Sigmoid colon (tissue), 7 donors: Measurements from ENCODE around the gene ARHGAP45. TPM values are rescaled to one million over a fixed set of nuclear protein-coding genes. Genes with fewer than 3 reads are reported as not detected.
A peak's percentile ranks its signal among the peaks of the same experiment; 100 is the strongest.

Experiments
- DNase-seq: peaks from one replicate; pipeline ENCODE4 v3.0.0-alpha.2; 2019
- H3K27ac ChIP-seq, 4 donors: fragments of 200-600 bp; sonication (generic); one replicate each; pipeline ENCODE4 v1.5.1; 2016 to 2019; ENCODE audit warnings: mild to moderate bottlenecking in 1 of 4
- H3K27me3 ChIP-seq, 3 donors: fragments of 200-600 bp; sonication (generic); one replicate each; pipeline ENCODE4 v1.5.1; 2019; ENCODE audit warnings: mild to moderate bottlenecking in 1 of 3
- H3K36me3 ChIP-seq, 4 donors: fragments of 200-600 bp; sonication (generic); one replicate each; pipeline ENCODE4 v1.5.1; 2016 to 2019
- H3K4me1 ChIP-seq, 4 donors: fragments of 200-600 bp; sonication (generic); one replicate each; pipeline ENCODE4 v1.5.1; 2017 to 2019
- H3K4me3 ChIP-seq, 4 donors: fragments of 200-600 bp; sonication (generic); one replicate each; pipeline ENCODE4 v1.5.1; 2017 to 2019; ENCODE audit warnings: mild to moderate bottlenecking in 2 of 4, moderate library complexity in 1 of 4
- H3K9me3 ChIP-seq, 4 donors: fragments of 200-600 bp in 3 of 4; sonication (generic) in 3 of 4; one replicate each; pipeline versions ENCODE4 v1.5.1 to v1.6.1; 2013 to 2019
- CTCF ChIP-seq, 4 experiments: fragments of 450-650 bp in 3 of 4; fragments of 200-600 bp in 1 of 4; IDR thresholded peaks; one replicate each; pipeline ENCODE4 v1.5.1; 2016 to 2019; ENCODE audit warnings: antibody characterized with exemption in 4 of 4, mild to moderate bottlenecking in 3 of 4, moderate library complexity in 2 of 4
- EP300 ChIP-seq, 4 donors: sonication (generic); formaldehyde crosslinking; IDR thresholded peaks; one replicate each; pipeline ENCODE4 v1.6.1; 2017; ENCODE audit warnings: antibody characterized with exemption in 4 of 4
- POLR2A ChIP-seq, 2 donors: fragments of 450-650 bp; IDR thresholded peaks; one replicate each; pipeline ENCODE4 v1.6.1; 2016; ENCODE audit warnings: antibody characterized with exemption in 2 of 2, mild to moderate bottlenecking in 2 of 2, moderate library complexity in 2 of 2
- POLR2AphosphoS5 ChIP-seq, 4 donors: sonication (generic); formaldehyde crosslinking; IDR thresholded peaks; one replicate each; pipeline ENCODE4 v1.6.1; 2017; ENCODE audit warnings: antibody characterized with exemption in 4 of 4
- WGBS, 2 donors: extraction: QIAGEN DNeasy Blood & Tissue Kit; methylation state at CpG; one replicate each; pipeline ENCODE4 v1.1.7; 2013; 5-methylcytosine and 5-hydroxymethylcytosine counted together
- intact Hi-C: fragments of 100-400 bp; cut with DNase I; formaldehyde crosslinking; loops from one replicate; pipeline ENCODE4 v1.15.1; 2023
- polyA plus RNA-seq, 3 donors: library from polyadenylated mRNA; stranded (reverse); fragments of 200-250 nt; gene quantifications; one replicate each; pipeline ENCODE4 v1.2.3, GENCODE V29; 2013
- total RNA-seq, 4 donors: library from RNA; depleted of rRNA; stranded (reverse); fragments of >200 nt; gene quantifications; one replicate each; pipeline ENCODE4 v1.1.0, GENCODE V29; 2016
- donor health status: healthy with polysubstance abuse.
- donor health status: Bipolar disorder and iron deficiency.
- donor health status: healthy.

The ARHGAP45 gene
- total and polyA plus RNA-seq, 7 donors, result 12.8 to 103 (median 21.6) TPM

DNA sequence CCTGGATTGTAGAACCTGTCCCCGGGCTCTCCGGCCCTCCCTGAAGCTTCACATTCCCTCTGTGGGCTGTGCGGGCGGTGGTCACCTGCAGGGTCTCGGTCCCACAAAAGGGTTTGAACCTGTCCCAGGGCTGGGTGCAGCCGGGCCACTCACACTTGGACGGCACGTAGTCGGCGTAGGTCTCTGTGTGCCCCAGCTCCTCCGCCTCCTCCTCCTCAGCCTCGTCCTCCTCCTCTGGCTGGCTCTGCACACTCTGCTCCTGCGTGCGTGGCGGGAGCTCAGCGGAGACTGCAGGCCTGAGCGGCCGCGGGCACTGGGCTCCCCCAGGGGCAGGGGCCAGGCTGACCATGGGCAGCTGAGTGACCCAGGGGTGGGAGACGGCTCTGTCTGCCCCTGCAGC is 56.4 kb downstream of the ARHGAP45 start:
- Histone ChIP-seq H3K36me3 (peaks cover 45 to 97% (median 61%) of the 10 kb centered on the region in 4 donors), H3K9me3 (no peaks in the 10 kb centered on the region), H3K27me3 (no peaks in the 10 kb centered on the region), H3K27ac (peak overlapping the region in 3 of 4 donors; percentile 9 to 43 (median 12)), H3K4me3 (no peak overlapping the region), H3K4me1 (peaks cover 0 to 22% (median 9%) of the 10 kb centered on the region in 4 donors)
- TF ChIP-seq POLR2AphosphoS5 (IDR thresholded peaks at IDR 0.05) (no peak), EP300 (IDR thresholded peaks at IDR 0.05) (no peak), POLR2A (IDR thresholded peaks at IDR 0.05) (no peak), CTCF (IDR thresholded peaks at IDR 0.05) (no peak)
- DNase-seq, result peak; percentile 67
- intact Hi-C loops, result no loop called here
- 96 to 97% methylated on average over 20 of the region's 20 CpGs for WGBS, 2 donors

DNA sequence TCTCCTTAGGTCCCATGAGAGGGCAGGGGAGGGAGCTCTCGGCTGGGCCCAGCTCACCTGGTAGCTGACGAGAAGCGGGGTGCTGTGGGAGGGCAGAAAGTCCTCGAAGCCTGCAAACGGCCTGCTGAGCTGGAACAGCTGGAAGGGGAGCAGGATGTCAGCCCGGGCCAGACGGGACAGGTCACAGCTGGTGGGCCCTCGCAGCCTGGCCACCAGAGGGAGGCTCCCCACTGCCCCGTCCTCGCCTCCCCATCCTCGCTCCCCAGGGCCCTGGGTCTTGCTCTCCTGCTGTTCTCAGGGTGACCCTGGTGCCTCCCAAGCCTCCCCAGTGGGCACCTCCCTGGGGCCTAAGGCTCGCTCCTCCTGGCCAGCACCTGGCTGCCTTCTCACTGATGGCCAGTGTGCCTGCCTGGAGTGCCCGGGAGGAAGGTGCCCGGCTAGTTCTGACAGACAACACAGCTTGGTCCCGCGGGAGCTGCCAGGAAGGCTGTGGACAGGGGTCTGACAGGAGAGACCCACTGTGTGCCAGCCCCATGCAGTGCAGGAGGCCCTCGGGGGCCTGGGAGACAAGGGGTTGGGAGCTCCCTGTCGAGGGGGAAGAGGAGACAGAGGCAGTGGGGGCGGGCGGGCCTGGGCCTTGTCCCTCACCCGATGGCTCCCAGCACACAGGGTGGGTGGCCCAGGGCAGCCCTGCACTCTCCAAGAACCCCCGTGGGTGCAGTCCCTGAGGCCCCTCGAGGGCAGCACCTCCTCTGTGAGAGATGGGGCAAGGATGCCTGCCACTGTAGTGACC is 57.1 kb downstream of the ARHGAP45 start:
- H3K27ac ChIP-seq, result peak overlapping the region in 3 of 4 donors; percentile 12 to 43 (median 12)
- H3K4me3 ChIP-seq, result no peak overlapping the region

DNA sequence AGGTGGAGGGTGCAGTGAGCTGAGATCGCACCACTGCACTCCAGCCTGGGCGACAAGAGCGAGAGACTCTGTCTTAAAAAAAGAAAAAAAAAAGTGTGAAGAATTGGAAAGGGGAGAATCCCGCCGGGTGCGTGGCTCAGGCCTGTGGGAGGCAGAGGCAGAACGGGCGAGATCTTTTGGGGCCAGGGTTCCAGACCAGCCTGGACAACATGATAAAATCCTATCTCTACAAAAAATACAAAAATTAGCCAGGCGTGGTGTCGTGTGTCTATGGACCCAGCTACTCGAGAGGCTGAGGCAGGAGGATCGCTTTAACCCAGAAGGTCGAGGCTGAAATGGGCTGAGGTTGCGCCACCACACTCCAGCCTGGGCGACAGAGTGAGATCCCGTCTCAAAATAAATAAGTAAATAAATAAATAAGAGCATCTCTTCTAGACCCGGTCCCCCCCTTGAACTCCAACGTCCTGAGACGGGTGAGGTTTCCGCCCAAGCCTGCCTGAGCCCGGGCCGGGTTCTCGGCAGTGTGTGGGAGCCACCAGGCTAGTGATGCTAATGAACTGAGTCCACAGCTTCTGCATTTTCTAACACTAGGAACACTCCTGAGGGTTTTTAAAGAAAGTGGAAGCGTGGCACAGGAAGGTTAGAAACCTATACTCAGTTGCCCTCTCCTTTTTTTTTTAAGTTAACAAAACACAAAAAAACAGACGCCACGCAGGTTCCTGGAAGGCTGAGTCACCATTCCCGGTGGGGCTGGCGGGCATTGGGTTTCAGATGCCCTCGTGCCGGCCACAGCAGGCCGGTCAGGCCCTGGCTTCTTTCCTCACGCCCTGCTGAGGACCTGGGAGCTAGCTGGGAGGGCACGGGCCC is 58.9 kb downstream of the ARHGAP45 start:
- TF ChIP-seq EP300 (IDR thresholded peaks at IDR 0.05) (no peak), POLR2AphosphoS5 (IDR thresholded peaks at IDR 0.05) (peak in 1 of 4 donors; percentile 16)
- Histone ChIP-seq H3K27ac (peak overlapping the region in 2 of 4 donors; percentile 6 to 11), H3K4me3 (no peak overlapping the region), H3K4me1 (peaks cover 0 to 41% (median 23%) of the 10 kb centered on the region in 4 donors), H3K9me3 (no peaks in the 10 kb centered on the region), H3K27me3 (no peaks in the 10 kb centered on the region), H3K36me3 (peaks cover 23 to 72% (median 51%) of the 10 kb centered on the region in 4 donors)
- 92 to 94% methylated on average over 33 of the region's 33 CpGs for WGBS, 2 donors
- intact Hi-C loops, result no loop called here
- DNase-seq, result no peak

More for the DNA sequence above, 57.1 kb downstream of the ARHGAP45 start:
- intact Hi-C loops, result no loop called here
- H3K36me3 ChIP-seq, result peaks cover 41 to 90% (median 57%) of the 10 kb centered on the region in 4 donors
- TF ChIP-seq POLR2A (IDR thresholded peaks at IDR 0.05) (no peak), POLR2AphosphoS5 (IDR thresholded peaks at IDR 0.05) (peak in 2 of 4 donors; percentile 36 to 50), CTCF (IDR thresholded peaks at IDR 0.05) (peak in 1 of 4 experiments; percentile 11), EP300 (IDR thresholded peaks at IDR 0.05) (no peak)
- peaks cover 0 to 24% (median 9%) of the 10 kb centered on the region in 4 donors for H3K4me1 ChIP-seq
- H3K27me3 ChIP-seq, result no peaks in the 10 kb centered on the region
- 91% methylated on average over 23 of the region's 23 CpGs for WGBS, 2 donors
- peak; percentile 77 for DNase-seq
- H3K9me3 ChIP-seq, result no peaks in the 10 kb centered on the region

GRCh38 chr19:1126984-1127760 is 60.2 kb downstream of the ARHGAP45 start:
- H3K27me3 ChIP-seq, result no peaks in the 10 kb centered on the region
- no peaks in the 10 kb centered on the region for H3K9me3 ChIP-seq
- H3K36me3 ChIP-seq, result peaks cover 11 to 59% (median 37%) of the 10 kb centered on the region in 4 donors
- peaks cover 0 to 54% (median 35%) of the 10 kb centered on the region in 4 donors for H3K4me1 ChIP-seq
- H3K4me3 ChIP-seq, result no peak overlapping the region
- DNase-seq, result no peak
- intact Hi-C loops, result no loop called here
- WGBS, 2 donors, result 93 to 94% methylated on average over 33 of the region's 33 CpGs
- H3K27ac ChIP-seq, result no peak overlapping the region
- TF ChIP-seq POLR2AphosphoS5 (IDR thresholded peaks at IDR 0.05) (no peak), CTCF (IDR thresholded peaks at IDR 0.05) (no peak), EP300 (IDR thresholded peaks at IDR 0.05) (no peak)
